Activated naive CD4-positive, alpha-beta T cell treated with anti-CD3 and anti-CD28 coated beads for 36 hours (primary cell): ENCODE data around the gene RRAD. TPM values are rescaled to one million over a fixed set of nuclear protein-coding genes. Genes with fewer than 3 reads are reported as not detected.

ENCODE experiments used
- CTCF ChIA-PET: fragments of 350-600 bp; sonication (Branson Sonifier 250); formaldehyde crosslinking; loops from one replicate; lab custom pipeline; 2021; ENCODE audit warnings: antibody characterized with exemption; lab: Charles Lee
- DNase-seq: peaks from one replicate; pipeline ENCODE4 v3.0.0-alpha.2; 2020
- H3K27ac Mint-ChIP-seq: one replicate; pipeline ENCODE4 v1.8.0; 2021; ENCODE audit warnings: mild to moderate bottlenecking, mixed read lengths
- H3K27me3 Mint-ChIP-seq: one replicate; pipeline ENCODE4 v1.8.0; 2021; ENCODE audit warnings: low read depth, mixed read lengths
- H3K36me3 Mint-ChIP-seq: one replicate; pipeline ENCODE4 v1.8.0; 2021; ENCODE audit warnings: low read depth, mixed read lengths
- H3K4me1 Mint-ChIP-seq: one replicate; pipeline ENCODE4 v1.8.0; 2021; ENCODE audit warnings: low read depth, mixed read lengths
- H3K4me3 Mint-ChIP-seq: one replicate; pipeline ENCODE4 v1.8.0; 2021; ENCODE audit warnings: mild to moderate bottlenecking, moderate library complexity, mixed read lengths
- H3K9me3 Mint-ChIP-seq: one replicate; pipeline ENCODE4 v1.8.0; 2021; ENCODE audit warnings: mixed read lengths
- intact Hi-C: fragments of 100-400 bp; cut with micrococcal nuclease; formaldehyde crosslinking; loops from one replicate; pipeline ENCODE4 v1.15.1; 2023
- total RNA-seq, 2 experiments: library from RNA; stranded (reverse); gene quantifications; one replicate each; pipeline ENCODE4 v1.2.3, GENCODE V29; 2021

The RRAD gene
- total RNA-seq, 2 experiments from 2014 or later = 0.25 TPM; not detected in 1

GRCh38 chr16:66910175-66910940 is 15.0 kb downstream of the RRAD start:
- Mint-ChIP-seq H3K4me3 (no peak overlapping the region), H3K27ac (no peak overlapping the region), H3K9me3 (no peaks in the 10 kb centered on the region), H3K27me3 (no peaks in the 10 kb centered on the region), H3K36me3 (no peaks in the 10 kb centered on the region), H3K4me1 (peaks cover 8% of the 10 kb centered on the region)
- intact Hi-C loops = no loop called here
- DNase-seq = no peak
- CTCF ChIA-PET = interaction anchor here (0.8 to 3.0 kb wide), 3 partner anchors 15 to 191 kb away, joined by 3 to 10 read pairs (median 7); no protein-coding TSS in a partner anchor

- Mint-ChIP-seq H3K27me3 (no peaks in the 10 kb centered on the region), H3K27ac (no peak overlapping the region)
These were observed 16.4 kb downstream of the RRAD start for GRCh38 chr16:66908762-66909559.

GRCh38 chr16:66908116-66908515 is 17.2 kb downstream of the RRAD start:
- Mint-ChIP-seq H3K9me3 (no peaks in the 10 kb centered on the region), H3K4me3 (no peak overlapping the region), H3K4me1 (peaks cover 8% of the 10 kb centered on the region), H3K27me3 (no peaks in the 10 kb centered on the region), H3K27ac (no peak overlapping the region), H3K36me3 (no peaks in the 10 kb centered on the region)
- CTCF ChIA-PET = no interaction called here
- DNase-seq = no peak
- intact Hi-C loops = no loop called here

More at GRCh38 chr16:66908762-66909559, 16.4 kb downstream of the RRAD start:
- Mint-ChIP-seq H3K4me3 (no peak overlapping the region), H3K4me1 (peaks cover 8% of the 10 kb centered on the region), H3K36me3 (no peaks in the 10 kb centered on the region), H3K9me3 (no peaks in the 10 kb centered on the region)
- intact Hi-C loops = no loop called here
- no peak for DNase-seq
- CTCF ChIA-PET = interaction anchor here (1.2 to 3.0 kb wide), 2 partner anchors 13 to 23 kb away, joined by 3 to 10 read pairs; no protein-coding TSS in a partner anchor

GRCh38 chr16:66906916-66907836 is 18.2 kb downstream of the RRAD start:
- DNase-seq = no peak
- CTCF ChIA-PET = interaction anchor here (0.8 to 0.9 kb wide), 2 partner anchors 14 to 39 kb away, joined by 3 read pairs; no protein-coding TSS in a partner anchor
- H3K27ac Mint-ChIP-seq = no peak overlapping the region
- H3K9me3 Mint-ChIP-seq = no peaks in the 10 kb centered on the region
- no peaks in the 10 kb centered on the region for H3K27me3 Mint-ChIP-seq
- no peaks in the 10 kb centered on the region for H3K36me3 Mint-ChIP-seq
- no peak overlapping the region for H3K4me3 Mint-ChIP-seq
- H3K4me1 Mint-ChIP-seq = peaks cover 8% of the 10 kb centered on the region
- intact Hi-C loops = no loop called here

GRCh38 chr16:66905633-66906539 is 19.4 kb downstream of the RRAD start:
- CTCF ChIA-PET = interaction anchor here (0.5 to 2.9 kb wide), 5 partner anchors 11 to 221 kb away, joined by 3 to 10 read pairs (median 3); no protein-coding TSS in a partner anchor
- Mint-ChIP-seq H3K27ac (no peak overlapping the region), H3K36me3 (no peaks in the 10 kb centered on the region), H3K9me3 (no peaks in the 10 kb centered on the region), H3K4me3 (no peak overlapping the region), H3K27me3 (no peaks in the 10 kb centered on the region), H3K4me1 (peaks cover 8% of the 10 kb centered on the region)
- DNase-seq = peak; percentile 81
- intact Hi-C loops = no loop called here

GRCh38 chr16:66904846-66905632 is 20.3 kb downstream of the RRAD start:
- Mint-ChIP-seq H3K27ac (no peak overlapping the region), H3K9me3 (no peaks in the 10 kb centered on the region), H3K4me1 (peaks cover 8% of the 10 kb centered on the region), H3K36me3 (no peaks in the 10 kb centered on the region), H3K4me3 (no peak overlapping the region), H3K27me3 (no peaks in the 10 kb centered on the region)
- CTCF ChIA-PET = interaction anchor here (0.5 to 2.9 kb wide), 5 partner anchors 10 to 222 kb away, joined by 3 to 10 read pairs (median 3); no protein-coding TSS in a partner anchor
- intact Hi-C loops = no loop called here
- DNase-seq = no peak

- intact Hi-C loops = no loop called here
- no peaks in the 10 kb centered on the region for H3K36me3 Mint-ChIP-seq
- DNase-seq = no peak
- H3K4me1 Mint-ChIP-seq = peaks cover 8% of the 10 kb centered on the region
- H3K4me3 Mint-ChIP-seq = no peak overlapping the region
- no peaks in the 10 kb centered on the region for H3K9me3 Mint-ChIP-seq
- no peak overlapping the region for H3K27ac Mint-ChIP-seq
- CTCF ChIA-PET = interaction anchor here (1.1 to 2.9 kb wide), 2 partner anchors 9 to 12 kb away, joined by 3 to 10 read pairs; no protein-coding TSS in a partner anchor
- H3K27me3 Mint-ChIP-seq = no peaks in the 10 kb centered on the region
These were observed 20.9 kb downstream of the RRAD start for GRCh38 chr16:66904428-66904845.

- no peak for DNase-seq
- H3K36me3 Mint-ChIP-seq = no peaks in the 10 kb centered on the region
- peaks cover 8% of the 10 kb centered on the region for H3K4me1 Mint-ChIP-seq
- H3K4me3 Mint-ChIP-seq = no peak overlapping the region
- H3K27ac Mint-ChIP-seq = no peak overlapping the region
- H3K9me3 Mint-ChIP-seq = no peaks in the 10 kb centered on the region
- intact Hi-C loops = no loop called here
- H3K27me3 Mint-ChIP-seq = no peaks in the 10 kb centered on the region
- CTCF ChIA-PET = interaction anchor here (0.6 to 2.9 kb wide), 4 partner anchors 9 to 83 kb away, joined by 3 to 10 read pairs (median 3); no protein-coding TSS in a partner anchor
These were observed 21.5 kb downstream of the RRAD start for GRCh38 chr16:66903544-66904427.

- intact Hi-C loops = no loop called here
- CTCF ChIA-PET = interaction anchor here (0.6 to 1.2 kb wide), 4 partner anchors 10 to 82 kb away, joined by 3 to 5 read pairs (median 3); no protein-coding TSS in a partner anchor
- Mint-ChIP-seq H3K27me3 (no peaks in the 10 kb centered on the region), H3K27ac (no peak overlapping the region), H3K4me3 (no peak overlapping the region), H3K36me3 (no peaks in the 10 kb centered on the region), H3K4me1 (peaks cover 8% of the 10 kb centered on the region), H3K9me3 (no peaks in the 10 kb centered on the region)
- no peak for DNase-seq
These were observed 22.4 kb downstream of the RRAD start for GRCh38 chr16:66902648-66903543.
